OCI-LY1 (cell line): ENCODE results near the gene PKD1.

Experiments
- H2AFZ ChIP-seq: fragments of 200-600 bp; sonication (generic), shearing (Covaris generic); 2 replicates; pipeline ENCODE4 v1.6.0; 2014; ENCODE audit warnings: antibody characterized with exemption, mild to moderate bottlenecking, low read length
- H3F3A ChIP-seq: fragments of 200-600 bp; sonication (generic), shearing (Covaris generic); 2 replicates; pipeline ENCODE4 v1.6.0; 2014; ENCODE audit warnings: mild to moderate bottlenecking, antibody characterized with exemption, low read length, moderate library complexity; ENCODE audit not compliant: insufficient read depth
- H3K27ac ChIP-seq: fragments of 200-600 bp; sonication (generic); 2 replicates; pipeline ENCODE4 v1.5.1; 2014; ENCODE audit warnings: low read length, mixed run types, mild to moderate bottlenecking, low read depth; ENCODE audit not compliant: poor library complexity, severe bottlenecking
- H3K27me3 ChIP-seq: fragments of 200-600 bp; sonication (generic); 2 replicates; pipeline ENCODE4 v1.6.0; 2014; ENCODE audit warnings: antibody characterized with exemption, mild to moderate bottlenecking, low read length, moderate library complexity; ENCODE audit not compliant: insufficient read depth
- H3K36me3 ChIP-seq: fragments of 200-600 bp; sonication (generic); 2 replicates; pipeline ENCODE4 v1.6.1; 2014; ENCODE audit warnings: mild to moderate bottlenecking, antibody characterized with exemption, low read length, moderate library complexity, mixed read lengths; ENCODE audit not compliant: insufficient read depth
- H3K4me1 ChIP-seq: fragments of 200-600 bp; sonication (generic); 2 replicates; pipeline ENCODE4 v1.5.1; 2014; ENCODE audit warnings: mild to moderate bottlenecking, low read length, moderate library complexity; ENCODE audit not compliant: insufficient read depth, severe bottlenecking
- H3K4me2 ChIP-seq: fragments of 200-600 bp; sonication (generic), shearing (Covaris generic); 2 replicates; pipeline ENCODE4 v1.6.1; 2014; ENCODE audit warnings: low read length
- H3K4me3 ChIP-seq: fragments of 200-600 bp; sonication (generic); 2 replicates; pipeline ENCODE4 v1.5.1; 2014; ENCODE audit warnings: low read length, low read depth, mild to moderate bottlenecking, mixed read lengths; ENCODE audit not compliant: poor library complexity, severe bottlenecking
- H3K79me2 ChIP-seq: fragments of 200-600 bp; shearing (Covaris generic); 2 replicates; pipeline ENCODE4 v1.6.1; 2016; ENCODE audit warnings: mixed run types, low read length, mixed read lengths; ENCODE audit not compliant: insufficient read depth
- H3K9ac ChIP-seq: fragments of 200-600 bp; sonication (generic), shearing (Covaris generic); 2 replicates; pipeline ENCODE4 v1.6.1; 2014; ENCODE audit warnings: mild to moderate bottlenecking, low read length, mixed read lengths
- H3K9me2 ChIP-seq: fragments of 200-600 bp; sonication (generic), shearing (Covaris generic); 2 replicates; pipeline ENCODE4 v1.6.1; 2014; ENCODE audit warnings: low read depth, mild to moderate bottlenecking, low read length, mixed read lengths
- H3K9me3 ChIP-seq: fragments of 200-600 bp; shearing (Covaris generic); 2 replicates; pipeline ENCODE4 v1.6.1; 2014; ENCODE audit warnings: low read length, mixed read lengths
- H4K20me1 ChIP-seq: fragments of 200-600 bp; sonication (generic), shearing (Covaris generic); 2 replicates; pipeline ENCODE4 v1.6.0; 2016; ENCODE audit warnings: mild to moderate bottlenecking, low read length; ENCODE audit not compliant: insufficient read depth
- CTCF ChIP-seq: fragments of 200-600 bp; sonication (generic), shearing (Covaris generic); IDR thresholded peaks from 2 replicates; pipeline ENCODE4 v1.5.1; 2017; ENCODE audit warnings: mild to moderate bottlenecking, antibody characterized with exemption, low read length, moderate library complexity, mixed read lengths
- EZH2 ChIP-seq: fragments of 200-600 bp; sonication (generic), shearing (Covaris generic); IDR thresholded peaks from 2 replicates; pipeline ENCODE4 v1.8.0; 2017; ENCODE audit warnings: borderline replicate concordance, mixed run types, mild to moderate bottlenecking, antibody characterized with exemption, low read length, moderate library complexity, mixed read lengths

PKD1 gene

GRCh38 chr16:2082983-2083364 is 52.7 kb downstream of the PKD1 start:
- Histone ChIP-seq H3K4me1 (peaks cover 13% of the 10 kb centered on the region), H3F3A (no peaks in the 10 kb centered on the region), H3K27ac (no peak overlapping the region), H3K36me3 (peaks cover 36% of the 10 kb centered on the region), H3K9me2 (no peaks in the 10 kb centered on the region), H3K79me2 (no peaks in the 10 kb centered on the region), H2AFZ (no peak overlapping the region), H3K4me2 (no peak overlapping the region), H3K9me3 (no peaks in the 10 kb centered on the region), H3K27me3 (no peaks in the 10 kb centered on the region), H4K20me1 (no peaks in the 10 kb centered on the region), H3K9ac (no peak overlapping the region), H3K4me3 (no peak overlapping the region)
- TF ChIP-seq EZH2 (no peak), CTCF (no peak)

- no peaks in the 10 kb centered on the region for H3K9me3 ChIP-seq
- H3K36me3 ChIP-seq, result peaks cover 31% of the 10 kb centered on the region
- H3K79me2 ChIP-seq, result no peaks in the 10 kb centered on the region
- no peaks in the 10 kb centered on the region for H4K20me1 ChIP-seq
- no peaks in the 10 kb centered on the region for H3F3A ChIP-seq
- H2AFZ ChIP-seq, result no peak overlapping the region
- TF ChIP-seq EZH2, result no peak
- H3K4me2 ChIP-seq, result no peak overlapping the region
- H3K9me2 ChIP-seq, result no peaks in the 10 kb centered on the region
- no peak overlapping the region for H3K27ac ChIP-seq
- no peak overlapping the region for H3K9ac ChIP-seq
- H3K27me3 ChIP-seq, result no peaks in the 10 kb centered on the region
- no peak overlapping the region for H3K4me3 ChIP-seq
- H3K4me1 ChIP-seq, result peaks cover 12% of the 10 kb centered on the region
Measured at GRCh38 chr16:2082171-2082982, 53.3 kb downstream of the PKD1 start.

GRCh38 chr16:2081201-2082084 is 54.3 kb downstream of the PKD1 start:
- no peaks in the 10 kb centered on the region for H3K27me3 ChIP-seq
- H4K20me1 ChIP-seq, result no peaks in the 10 kb centered on the region
- no peak overlapping the region for H3K4me2 ChIP-seq
- no peaks in the 10 kb centered on the region for H3K79me2 ChIP-seq
- no peak overlapping the region for H3K27ac ChIP-seq
- no peak overlapping the region for H3K9ac ChIP-seq
- H3K36me3 ChIP-seq, result peaks cover 24% of the 10 kb centered on the region
- H3K4me1 ChIP-seq, result peaks cover 3% of the 10 kb centered on the region
- H2AFZ ChIP-seq, result no peak overlapping the region
- no peak for TF ChIP-seq EZH2
- TF ChIP-seq CTCF, result no peak
- H3K9me3 ChIP-seq, result no peaks in the 10 kb centered on the region
- H3K4me3 ChIP-seq, result no peak overlapping the region
- no peaks in the 10 kb centered on the region for H3K9me2 ChIP-seq
- H3F3A ChIP-seq, result no peaks in the 10 kb centered on the region
